Right lobe of liver (tissue), 4 donors: ENCODE results near the gene BLOC1S4.

Experiments
- CTCF ChIP-seq, 4 donors: fragments of 200-600 bp in 3 of 4; fragments of 450-650 bp in 1 of 4; IDR thresholded peaks; one replicate each; pipeline versions ENCODE4 v1.5.1 to v1.8.0; 2016 to 2022; ENCODE audit warnings: antibody characterized with exemption in 4 of 4, mild to moderate bottlenecking in 2 of 4
- POLR2A ChIP-seq: fragments of 450-650 bp; IDR thresholded peaks from one replicate; pipeline ENCODE4 v1.6.1; 2017; ENCODE audit warnings: antibody characterized with exemption, mild to moderate bottlenecking
- donor health status: DM: no; HTN: no; CAD: no.
- donor health status: DM: no; HTN: no; CAD: no.
- donor health status: DM: no; HTN: yes; CAD: no.

GRCh38 chr4:6682862-6683590, 32.9 kb upstream of the BLOC1S4 start:
- no peak for TF ChIP-seq CTCF (IDR thresholded peaks at IDR 0.05)
- TF ChIP-seq POLR2A: no peak
